CD4-positive, alpha-beta T cell (primary cell): Measurements from ENCODE around the gene TLK1. TPM values are rescaled to one million over a fixed set of nuclear protein-coding genes. Genes with fewer than 3 reads are reported as not detected.

Experiments used
- ATAC-seq: fragments of 200-7000 bp; cut with Tn5 transposase; one replicate; pipeline ENCODE4 v1.10.0; 2022; ENCODE audit warnings: mild to moderate bottlenecking; ENCODE audit not compliant: poor library complexity
- CTCF ChIA-PET: fragments of 350-600 bp; sonication (Branson Sonifier 250); formaldehyde crosslinking; loops from one replicate; lab custom pipeline; 2021; ENCODE audit warnings: antibody characterized with exemption, inconsistent platforms; lab: Charles Lee
- POLR2A ChIA-PET: fragments of 350-600 bp; sonication (Branson Sonifier 250); formaldehyde crosslinking; loops from one replicate; lab custom pipeline; 2021; ENCODE audit warnings: antibody characterized with exemption, inconsistent platforms; lab: Charles Lee
- DNase-seq, 14 experiments: peaks; one replicate each; pipeline ENCODE4 v3.0.0-alpha.2; 2013 to 2020; ENCODE audit warnings: mixed read lengths in 2 of 14
- H3K27ac ChIP-seq, 2 donors: one replicate each; pipeline versions ENCODE4 v1.5.1 to v1.7.0; 2013; ENCODE audit warnings: low read length in 2 of 2, low read depth in 1 of 2, mild to moderate bottlenecking in 1 of 2
- H3K27me3 ChIP-seq, 2 experiments: 1 replicate in 1 of 2; 2 replicates in 1 of 2; pipeline versions ENCODE4 v1.6.1 to v1.7.0; 2013; ENCODE audit warnings: low read length in 2 of 2, control low read depth in 1 of 2, mild to moderate bottlenecking in 1 of 2, moderate library complexity in 1 of 2; ENCODE audit not compliant: insufficient read depth in 2 of 2, control insufficient read depth in 1 of 2
- H3K36me3 ChIP-seq: one replicate; pipeline ENCODE4 v1.6.1; 2013; ENCODE audit warnings: low read length, control low read depth; ENCODE audit not compliant: insufficient read depth
- H3K4me1 ChIP-seq: one replicate; pipeline ENCODE4 v1.6.1; 2013; ENCODE audit warnings: low read length, control low read depth; ENCODE audit not compliant: insufficient read depth
- H3K4me3 ChIP-seq: one replicate; pipeline ENCODE4 v1.5.1; 2013; ENCODE audit warnings: mild to moderate bottlenecking, low read length, moderate library complexity
- H3K9me3 ChIP-seq, 2 experiments: 1 replicate in 1 of 2; 2 replicates in 1 of 2; pipeline versions ENCODE4 v1.6.1 to v1.7.0; 2013; ENCODE audit warnings: low read length in 2 of 2, mild to moderate bottlenecking in 2 of 2, control low read depth in 1 of 2, moderate library complexity in 1 of 2; ENCODE audit not compliant: control insufficient read depth in 1 of 2, insufficient read depth in 1 of 2
- H3K27ac Mint-ChIP-seq: one replicate; pipeline ENCODE4 v1.8.0; 2020; ENCODE audit warnings: mixed read lengths
- H3K27me3 Mint-ChIP-seq: one replicate; pipeline ENCODE4 v1.8.0; 2021; ENCODE audit warnings: mixed read lengths
- H3K36me3 Mint-ChIP-seq: one replicate; pipeline ENCODE4 v1.8.0; 2021; ENCODE audit warnings: low read depth, mixed read lengths
- H3K4me1 Mint-ChIP-seq: one replicate; pipeline ENCODE4 v1.8.0; 2021; ENCODE audit warnings: low read depth, mixed read lengths
- H3K4me3 Mint-ChIP-seq: one replicate; pipeline ENCODE4 v1.8.0; 2020; ENCODE audit warnings: mild to moderate bottlenecking, mixed read lengths
- H3K9me3 Mint-ChIP-seq: one replicate; pipeline ENCODE4 v1.8.0; 2020; ENCODE audit warnings: mixed read lengths
- CTCF ChIP-seq: fragments of 200-600 bp; IDR thresholded peaks from one replicate; pipeline ENCODE4 v1.8.0; 2022; ENCODE audit warnings: antibody characterized with exemption, mild to moderate bottlenecking
- intact Hi-C, 2 experiments: fragments of 100-400 bp; cut with DNase I in 1 of 2; cut with micrococcal nuclease in 1 of 2; formaldehyde crosslinking; loops; one replicate each; pipeline versions ENCODE4 v1.15.1 to v1.9.0; 2023 to 2025; cut with DNase I, micrococcal nuclease
- total RNA-seq, 174 experiments: library from RNA in 2 of 174; stranded (reverse) in 2 of 174; gene quantifications; one replicate each; pipeline ENCODE4 v1.2.3 and lab custom pipeline; 2021 to 2026

The TLK1 gene
- total RNA-seq, 2 experiments from 2014 or later: 135 to 138 TPM

GRCh38 chr2:171107803-171108202 lies 52.9 kb downstream of the TLK1 start:
- CTCF ChIA-PET: no interaction called here
- intact Hi-C loops: loop anchor here (2.0 to 5.0 kb wide), 2 partner anchors 15 to 34 kb away; no protein-coding TSS in a partner anchor
- POLR2A ChIA-PET: no interaction called here
- peaks cover 4% of the 10 kb centered on the region for H3K9me3 Mint-ChIP-seq
- DNase-seq (no peak), ATAC-seq (no peak)
- H3K36me3 Mint-ChIP-seq: peaks cover 83% of the 10 kb centered on the region
- peaks cover 10% of the 10 kb centered on the region for H3K4me1 ChIP-seq
- TF ChIP-seq CTCF: no peak
- no peak overlapping the region for H3K27ac Mint-ChIP-seq
- H3K4me3 Mint-ChIP-seq: no peak overlapping the region
- peaks cover 83% of the 10 kb centered on the region for H3K4me1 Mint-ChIP-seq
- H3K9me3 ChIP-seq: peaks cover 0 to 6% of the 10 kb centered on the region in 2 experiments
- H3K27me3 Mint-ChIP-seq: no peaks in the 10 kb centered on the region
- H3K4me3 ChIP-seq: no peak overlapping the region
- peaks cover 8% of the 10 kb centered on the region for H3K36me3 ChIP-seq
- H3K27me3 ChIP-seq: no peaks in the 10 kb centered on the region
- H3K27ac ChIP-seq: no peak overlapping the region

GRCh38 chr2:171104379-171104778 lies 56.3 kb downstream of the TLK1 start:
- peaks cover 80% of the 10 kb centered on the region for H3K36me3 Mint-ChIP-seq
- H3K9me3 Mint-ChIP-seq: peaks cover 5% of the 10 kb centered on the region
- intact Hi-C loops: no loop called here
- H3K27me3 Mint-ChIP-seq: no peaks in the 10 kb centered on the region
- H3K27ac ChIP-seq: no peak overlapping the region
- H3K27ac Mint-ChIP-seq: peak overlapping the region; percentile 60
- POLR2A ChIA-PET: no interaction called here
- H3K4me3 Mint-ChIP-seq: no peak overlapping the region
- no peak overlapping the region for H3K4me3 ChIP-seq
- ATAC-seq (no peak), DNase-seq (no peak)
- CTCF ChIA-PET: no interaction called here
- H3K36me3 ChIP-seq: peaks cover 18% of the 10 kb centered on the region
- H3K4me1 Mint-ChIP-seq: peaks cover 69% of the 10 kb centered on the region
- TF ChIP-seq CTCF: no peak
- no peaks in the 10 kb centered on the region for H3K27me3 ChIP-seq
- peaks cover 6 to 9% of the 10 kb centered on the region in 2 experiments for H3K9me3 ChIP-seq
- peaks cover 6% of the 10 kb centered on the region for H3K4me1 ChIP-seq

GRCh38 chr2:171102802-171103201 lies 57.9 kb downstream of the TLK1 start:
- DNase-seq (peak in 2 of 14 experiments; percentile 47 to 51), ATAC-seq (peak; percentile 63)
- ChIA-PET CTCF (no interaction called here), POLR2A (no interaction called here)
- Mint-ChIP-seq H3K36me3 (peaks cover 82% of the 10 kb centered on the region), H3K4me3 (no peak overlapping the region), H3K27ac (peak overlapping the region; percentile 60), H3K27me3 (no peaks in the 10 kb centered on the region), H3K4me1 (peaks cover 57% of the 10 kb centered on the region), H3K9me3 (peaks cover 11% of the 10 kb centered on the region)
- Histone ChIP-seq H3K4me1 (peaks cover 6% of the 10 kb centered on the region), H3K27ac (no peak overlapping the region), H3K4me3 (no peak overlapping the region), H3K36me3 (peaks cover 18% of the 10 kb centered on the region), H3K9me3 (peaks cover 10 to 20% of the 10 kb centered on the region in 2 experiments), H3K27me3 (no peaks in the 10 kb centered on the region)
- intact Hi-C loops: no loop called here
- TF ChIP-seq CTCF: no peak
